T-cell (primary cell): ENCODE measurements around the gene TBPL2. TPM values are rescaled to one million over a fixed set of nuclear protein-coding genes. Genes with fewer than 3 reads are reported as not detected.

ENCODE experiments used
- ATAC-seq, 4 experiments: fragments of 200-7000 bp in 3 of 4; fragments of 150-1000 bp in 1 of 4; cut with Tn5 transposase; replicated peaks in 1 of 4; 1 replicate in 3 of 4; 2 replicates in 1 of 4; pipeline ENCODE4 v1.10.0; 2021; ENCODE audit warnings: moderate library complexity in 3 of 4, mild to moderate bottlenecking in 2 of 4, moderate number of reproducible peaks in 1 of 4
- CTCF ChIA-PET, 2 donors: fragments of 300-600 bp; sonication (Branson Sonifier 250); formaldehyde crosslinking; loops; one replicate each; lab custom pipeline; 2022; ENCODE audit warnings: antibody characterized with exemption in 2 of 2; lab: Charles Lee
- POLR2A ChIA-PET, 2 donors: fragments of 300-600 bp; sonication (Branson Sonifier 250); formaldehyde crosslinking; loops; one replicate each; lab custom pipeline; 2022; ENCODE audit warnings: antibody characterized with exemption in 2 of 2; lab: Charles Lee
- DNase-seq, 35 experiments: peaks; one replicate each; pipeline versions ENCODE4 v3.0.0 to v3.0.0-alpha.2; 2013 to 2023
- H3K27ac ChIP-seq: one replicate; pipeline ENCODE4 v1.5.1; 2013; ENCODE audit warnings: low read length
- H3K27me3 ChIP-seq, 2 experiments: replicated peaks in 1 of 2; 1 replicate in 1 of 2; 2 replicates in 1 of 2; pipeline versions ENCODE4 v1.6.1 to v1.7.0; 2013; ENCODE audit warnings: low read length in 1 of 2, mixed read lengths in 1 of 2; ENCODE audit not compliant: control insufficient read depth in 2 of 2, insufficient read depth in 2 of 2; ENCODE audit errors: extremely low read depth in 1 of 2
- H3K36me3 ChIP-seq, 2 donors: 1 replicate in 1 of 2; 2 replicates in 1 of 2; pipeline versions ENCODE4 v1.6.1 to v1.7.0; 2013; ENCODE audit warnings: low read length in 1 of 2; ENCODE audit not compliant: control insufficient read depth in 2 of 2, insufficient read depth in 1 of 2; ENCODE audit errors: extremely low read depth in 1 of 2
- H3K4me1 ChIP-seq, 2 experiments: 1 replicate in 1 of 2; 2 replicates in 1 of 2; pipeline versions ENCODE4 v1.6.1 to v1.7.0; 2013; ENCODE audit warnings: low read length in 2 of 2, mixed read lengths in 1 of 2; ENCODE audit not compliant: insufficient read depth in 2 of 2, control insufficient read depth in 1 of 2; ENCODE audit errors: extremely low read depth in 1 of 2
- H3K4me3 ChIP-seq, 2 donors: 1 replicate in 1 of 2; 2 replicates in 1 of 2; pipeline versions ENCODE4 v1.5.1 to v1.7.0; 2013; ENCODE audit warnings: mild to moderate bottlenecking in 2 of 2, low read length in 1 of 2, moderate library complexity in 1 of 2; ENCODE audit not compliant: control insufficient read depth in 1 of 2; ENCODE audit errors: extremely low read depth in 1 of 2
- H3K9me3 ChIP-seq: 2 replicates; pipeline ENCODE4 v1.7.0; 2013
- H3K27ac Mint-ChIP-seq, 2 donors: one replicate each; pipeline ENCODE4 v1.8.0; 2020 to 2021; ENCODE audit warnings: mild to moderate bottlenecking in 2 of 2, mixed read lengths in 2 of 2
- H3K27me3 Mint-ChIP-seq, 2 donors: one replicate each; pipeline ENCODE4 v1.8.0; 2021 to 2022; ENCODE audit warnings: mixed read lengths in 2 of 2
- H3K36me3 Mint-ChIP-seq: one replicate; pipeline ENCODE4 v1.8.0; 2021; ENCODE audit warnings: mixed read lengths
- H3K4me1 Mint-ChIP-seq, 3 donors: one replicate each; pipeline ENCODE4 v1.8.0; 2020 to 2022; ENCODE audit warnings: mixed read lengths in 3 of 3, mild to moderate bottlenecking in 1 of 3
- H3K4me3 Mint-ChIP-seq, 3 donors: one replicate each; pipeline ENCODE4 v1.8.0; 2020 to 2022; ENCODE audit warnings: mild to moderate bottlenecking in 3 of 3, mixed read lengths in 3 of 3, moderate library complexity in 3 of 3
- H3K9me3 Mint-ChIP-seq, 3 donors: one replicate each; pipeline ENCODE4 v1.8.0; 2020 to 2022; ENCODE audit warnings: mixed read lengths in 3 of 3
- WGBS: methylation state at CpG from one replicate; pipeline ENCODE4 v1.1.5; 2013; ENCODE audit warnings: missing lambda C conversion rate; ENCODE audit not compliant: insufficient coverage; 5-methylcytosine and 5-hydroxymethylcytosine counted together
- total RNA-seq, 35 experiments: library from RNA in 6 of 35; stranded (reverse) in 6 of 35; fragments of 120-200 nt in 1 of 35; gene quantifications; one replicate each; pipeline versions ENCODE4 v1.2.1 to v1.2.4 and lab custom pipeline; 2013 to 2026

TBPL2 gene
- total RNA-seq, 5 donors from 2014 or later (not counting 1 experiment from before 2014, with no cell fraction given): not detected

GRCh38 chr14:55366271-55366670 is 74.1 kb downstream of the TBPL2 start:
- H3K9me3 ChIP-seq: no peaks in the 10 kb centered on the region
- no peaks in the 10 kb centered on the region for H3K27me3 ChIP-seq
- Mint-ChIP-seq H3K27me3 (no peaks in the 10 kb centered on the region), H3K4me1 (peaks cover 4 to 14% (median 10%) of the 10 kb centered on the region in 3 donors), H3K9me3 (no peaks in the 10 kb centered on the region), H3K4me3 (no peak overlapping the region), H3K36me3 (peaks cover 49% of the 10 kb centered on the region), H3K27ac (peak overlapping the region; percentile 11 to 23)
- DNase-seq: no peak
- WGBS: no CpG with 5 or more reads among the region's 3 CpGs
- no peak overlapping the region for H3K4me3 ChIP-seq
- peaks cover 0 to 3% of the 10 kb centered on the region in 2 experiments for H3K4me1 ChIP-seq
- ChIA-PET CTCF (interaction anchor here in 1 of 2 donors (0.6 kb wide), 2 partner anchors 11 to 43 kb away, joined by 3 to 4 read pairs; no protein-coding TSS in a partner anchor), POLR2A (interaction anchor here in 1 of 2 donors (0.6 kb wide), 1 partner anchor 53 kb away, joined by 3 read pairs; no protein-coding TSS in a partner anchor)
- H3K36me3 ChIP-seq: peaks cover 5 to 31% of the 10 kb centered on the region in 2 donors
- no peak for ATAC-seq
- no peak overlapping the region for H3K27ac ChIP-seq

Other genes with a start within 250 kb of the TBPL2 start
- gene DLGAP5, start 249.0 kb downstream of the TBPL2 start, total RNA-seq: 1 to 10 TPM in 1 of 5 donors, under 1 TPM in 4; 0.41 to 1.3 (median 0.73) TPM
- 10 to 100 TPM; 22.1 to 36.9 (median 28.7) TPM for gene FBXO34, start 169.2 kb downstream of the TBPL2 start, total RNA-seq
- 10 to 100 TPM; 13.2 to 18.1 (median 17.3) TPM for gene ATG14, start 28.8 kb downstream of the TBPL2 start, total RNA-seq
- gene KTN1, start 139.6 kb upstream of the TBPL2 start, total RNA-seq: 100 to 1,000 TPM in 1 of 5 donors, 10 to 100 TPM in 4; 82.5 to 109 (median 85.4) TPM